HG03097 (cell line): Measurements from ENCODE around the gene KNDC1.
"Not testable (repeated sequence)": the region's sequence is repeated elsewhere in the genome, so short reads cannot be mapped to it uniquely, and the experiment has no call there.

Experiments used
- ATAC-seq: cut with Tn5 transposase; IDR thresholded peaks from one replicate; pipeline ENCODE4 v1.9.1; 2021; ENCODE audit not compliant: unreplicated experiment, low FRiP score

Gene KNDC1

GRCh38 chr10:133215586-133215985 lies 55.6 kb downstream of the KNDC1 start:
- no peak for ATAC-seq

- ATAC-seq = no peak
These were observed 56.8 kb downstream of the KNDC1 start for GRCh38 chr10:133216776-133217175.

- no peak for ATAC-seq
These were observed 58.0 kb downstream of the KNDC1 start for GRCh38 chr10:133217800-133218589.

DNA sequence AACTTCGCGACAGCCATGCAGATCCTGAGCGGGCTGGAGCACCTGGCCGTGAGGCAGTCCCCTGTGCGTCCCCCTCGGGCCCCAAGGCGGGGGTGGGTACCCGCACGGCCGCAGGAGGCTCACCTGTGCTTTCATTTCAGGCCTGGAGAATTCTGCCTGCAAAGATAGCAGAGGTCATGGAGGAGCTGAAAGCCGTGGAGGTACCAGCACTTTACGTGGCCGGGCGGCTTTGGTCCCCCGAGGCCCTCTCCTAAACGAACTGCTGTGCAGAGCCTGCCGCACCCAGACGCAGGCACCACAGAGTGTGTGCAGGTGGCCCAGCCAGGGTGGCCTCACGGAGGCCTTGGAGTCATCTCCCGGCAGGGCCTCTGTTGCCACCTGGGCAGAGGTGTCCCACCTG lies 58.9 kb downstream of the KNDC1 start:
- no peak for ATAC-seq

DNA sequence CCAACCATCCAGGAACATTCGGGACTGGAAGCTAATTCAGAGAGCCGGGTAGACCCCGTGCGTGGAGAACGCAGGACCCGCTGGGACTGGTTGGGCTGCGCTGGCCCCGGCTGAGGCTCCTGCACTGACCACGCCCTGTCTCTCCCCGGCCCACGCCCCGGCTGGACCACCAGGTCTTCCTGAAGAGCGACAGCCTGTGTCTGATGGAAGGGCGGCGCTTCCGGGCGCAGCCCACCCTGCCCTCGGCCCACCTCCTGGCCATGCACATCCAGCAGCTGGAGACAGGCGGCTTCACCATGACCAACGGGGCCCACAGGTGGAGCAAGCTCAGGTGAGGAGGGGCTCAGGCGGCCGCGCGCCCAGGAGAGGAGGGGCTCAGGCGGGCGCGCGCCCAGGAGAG lies 59.8 kb downstream of the KNDC1 start:
- ATAC-seq = no peak

DNA sequence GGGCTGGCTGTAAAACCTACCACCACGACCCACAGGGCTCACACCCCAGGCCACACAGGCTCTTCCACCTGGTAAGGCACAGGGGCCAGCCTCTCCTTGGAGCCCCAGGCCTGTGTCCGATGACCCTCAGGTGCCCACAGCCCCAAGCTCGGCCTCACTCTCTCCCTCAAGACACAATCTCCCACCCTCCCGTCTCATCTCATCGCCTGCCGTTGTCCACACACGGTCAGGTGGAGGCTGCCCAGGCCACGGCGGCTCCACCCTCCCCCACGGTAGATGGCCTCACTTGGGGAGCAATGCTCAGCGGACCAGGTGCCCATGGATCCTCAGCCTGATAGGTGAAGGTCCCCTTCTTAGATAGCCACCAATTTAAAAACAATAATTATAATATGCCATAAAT lies 61.3 kb downstream of the KNDC1 start:
- ATAC-seq = no peak

- ATAC-seq = not testable (repeated sequence)
These were observed 61.7 kb downstream of the KNDC1 start for GRCh38 chr10:133221756-133222155.

- no peak for ATAC-seq
These were observed 64.1 kb downstream of the KNDC1 start for GRCh38 chr10:133224076-133224475.

DNA sequence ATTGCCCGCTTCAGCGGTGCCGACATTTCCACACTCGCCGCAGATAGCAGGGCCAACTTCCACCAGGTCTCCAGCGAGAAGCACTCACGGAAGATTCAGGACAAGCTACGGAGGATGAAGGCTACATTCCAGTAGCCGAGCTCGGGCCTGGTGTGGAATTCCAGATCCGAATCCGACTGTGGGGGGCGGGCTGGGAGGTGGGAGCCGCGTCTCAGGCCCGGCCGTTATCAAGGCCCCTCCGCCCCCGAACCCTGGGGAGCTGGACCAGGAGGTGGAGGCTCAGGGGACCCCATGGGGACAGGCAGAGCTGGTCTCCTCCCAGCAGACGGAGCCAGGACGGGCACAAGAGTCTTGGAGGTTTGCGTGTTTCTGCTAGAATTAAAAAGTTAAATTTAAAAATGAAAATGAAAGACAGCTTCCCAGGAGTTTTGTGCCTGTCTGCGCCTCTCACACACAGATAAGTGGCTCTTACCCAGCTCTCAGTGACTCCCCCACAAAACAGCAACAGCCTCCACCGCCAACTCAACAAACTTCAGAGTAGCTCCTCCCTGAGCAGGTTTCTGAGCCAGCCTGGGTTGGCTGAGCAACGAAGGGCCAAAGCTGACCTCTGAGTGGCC lies 64.8 kb downstream of the KNDC1 start:
- no peak for ATAC-seq

GRCh38 chr10:133225707-133226191 lies 65.7 kb downstream of the KNDC1 start:
- no peak for ATAC-seq

- ATAC-seq = no peak
These were observed 66.3 kb downstream of the KNDC1 start for GRCh38 chr10:133226251-133226808.

DNA sequence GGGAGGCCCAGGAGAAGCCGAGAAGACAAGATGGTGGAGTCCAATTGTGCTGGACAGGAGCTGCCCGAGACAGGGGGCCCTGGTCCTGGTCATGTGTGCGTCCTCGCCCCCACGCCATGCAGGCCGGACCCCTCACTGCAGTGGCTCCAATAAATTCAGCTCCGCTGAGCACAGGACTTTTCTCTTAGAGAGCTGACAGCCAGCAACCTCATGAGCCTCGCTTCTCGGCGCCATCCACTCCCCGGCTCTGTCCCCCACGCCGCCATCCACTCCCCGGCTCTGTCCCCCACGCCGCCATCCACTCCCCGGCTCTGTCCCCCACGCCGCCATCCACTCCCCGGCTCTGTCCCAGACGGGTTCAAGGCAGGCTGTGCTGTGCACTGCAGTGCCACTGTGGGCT lies 67.2 kb downstream of the KNDC1 start:
- no peak for ATAC-seq

- no peak for ATAC-seq
These were observed 69.4 kb downstream of the KNDC1 start for GRCh38 chr10:133229265-133230043.

GRCh38 chr10:133230044-133230361 lies 70.0 kb downstream of the KNDC1 start, which contains the start of gene UTF1:
UTF1 (plus strand) TSS chr10:133230217; CDS start chr10:133230289, 72 bp downstream.
- ATAC-seq = no peak

DNA sequence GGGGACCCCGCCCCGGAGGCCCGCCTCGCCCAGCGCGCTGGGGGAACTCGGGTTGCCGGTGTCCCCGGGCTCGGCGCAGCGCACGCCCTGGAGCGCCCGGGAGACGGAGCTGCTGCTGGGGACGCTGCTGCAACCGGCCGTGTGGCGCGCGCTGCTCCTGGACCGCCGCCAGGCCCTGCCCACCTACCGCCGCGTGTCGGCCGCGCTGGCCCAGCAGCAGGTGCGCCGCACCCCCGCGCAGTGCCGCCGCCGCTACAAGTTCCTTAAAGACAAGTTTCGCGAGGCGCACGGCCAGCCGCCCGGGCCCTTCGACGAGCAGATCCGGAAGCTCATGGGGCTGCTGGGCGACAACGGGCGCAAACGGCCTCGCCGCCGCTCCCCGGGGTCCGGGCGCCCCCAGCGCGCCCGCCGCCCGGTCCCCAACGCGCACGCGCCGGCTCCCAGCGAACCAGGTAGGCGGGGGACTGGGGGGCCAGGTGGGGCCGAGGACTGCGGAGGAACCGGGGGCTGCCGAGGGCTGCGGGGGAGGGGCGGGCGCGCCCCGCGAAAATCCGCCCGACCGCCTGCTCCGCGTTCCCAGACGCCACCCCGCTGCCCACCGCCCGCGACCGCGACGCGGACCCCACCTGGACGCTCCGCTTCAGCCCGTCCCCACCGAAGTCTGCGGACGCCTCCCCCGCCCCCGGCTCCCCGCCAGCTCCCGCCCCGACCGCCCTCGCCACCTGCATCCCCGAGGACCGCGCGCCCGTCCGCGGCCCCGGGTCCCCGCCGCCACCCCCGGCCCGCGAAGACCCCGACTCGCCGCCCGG lies 70.6 kb downstream of the KNDC1 start:
- ATAC-seq = no peak

DNA sequence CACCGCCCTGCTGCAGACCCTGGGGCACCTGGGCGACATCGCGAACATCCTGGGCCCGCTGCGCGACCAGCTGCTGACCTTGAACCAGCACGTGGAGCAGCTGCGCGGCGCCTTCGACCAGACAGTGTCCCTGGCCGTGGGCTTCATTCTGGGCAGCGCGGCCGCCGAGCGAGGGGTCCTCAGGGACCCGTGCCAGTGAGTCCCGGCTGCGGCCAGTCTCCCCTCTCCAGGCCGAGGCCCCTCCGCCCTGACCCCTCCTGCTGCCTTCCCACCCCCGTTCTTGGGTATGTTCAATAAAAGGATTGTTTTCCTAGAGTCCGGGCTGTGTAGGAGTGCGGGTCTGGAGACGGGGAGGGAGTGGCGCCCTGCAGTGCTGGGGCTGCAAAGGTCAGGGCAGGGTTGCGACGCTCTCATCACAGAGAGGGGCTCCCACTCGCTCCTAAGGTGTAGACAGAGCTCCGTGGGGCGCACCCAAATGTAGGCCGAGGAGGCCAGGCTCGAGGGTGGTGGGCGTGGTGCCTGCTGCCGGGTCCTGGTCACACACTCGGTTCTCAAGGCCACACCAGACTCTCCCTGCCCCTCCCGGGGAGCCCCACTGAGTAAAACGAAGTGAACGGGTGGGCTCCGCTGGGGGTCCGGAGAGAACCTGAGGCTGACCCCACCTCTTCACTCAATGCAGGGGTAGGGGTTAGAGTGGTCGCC lies 71.4 kb downstream of the KNDC1 start:
- no peak for ATAC-seq

DNA sequence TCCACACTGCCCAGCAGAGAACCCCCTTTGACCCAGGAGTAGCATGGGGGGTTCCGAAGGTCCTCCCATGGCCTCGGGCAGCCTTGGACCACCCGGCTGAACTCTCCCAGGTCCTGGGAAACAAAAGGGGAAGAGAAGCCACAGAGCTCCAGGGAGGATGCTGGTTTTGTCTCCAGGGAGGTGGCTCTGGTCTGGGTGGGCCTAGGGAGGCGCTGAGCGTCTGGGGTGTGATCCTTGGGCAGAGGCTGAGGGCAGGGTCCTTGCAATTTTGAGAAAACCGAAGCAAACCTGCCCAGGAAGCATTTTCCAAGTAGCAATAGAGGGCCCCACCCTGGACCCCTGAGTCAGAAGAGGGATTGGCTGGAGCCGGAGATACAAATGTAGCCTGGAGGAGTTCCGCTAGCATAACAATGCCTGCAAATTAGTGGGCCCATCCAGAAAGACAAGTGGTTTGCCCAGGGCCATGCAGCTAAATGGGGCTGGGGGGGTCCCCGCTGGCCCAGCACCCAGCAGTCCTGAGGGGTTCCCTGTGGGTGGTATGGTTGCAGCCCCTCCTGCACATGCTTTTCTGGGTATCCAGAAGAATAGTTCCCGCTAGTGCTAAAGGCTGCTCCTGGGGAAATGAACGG lies 72.0 kb downstream of the KNDC1 start:
- ATAC-seq = no peak

DNA sequence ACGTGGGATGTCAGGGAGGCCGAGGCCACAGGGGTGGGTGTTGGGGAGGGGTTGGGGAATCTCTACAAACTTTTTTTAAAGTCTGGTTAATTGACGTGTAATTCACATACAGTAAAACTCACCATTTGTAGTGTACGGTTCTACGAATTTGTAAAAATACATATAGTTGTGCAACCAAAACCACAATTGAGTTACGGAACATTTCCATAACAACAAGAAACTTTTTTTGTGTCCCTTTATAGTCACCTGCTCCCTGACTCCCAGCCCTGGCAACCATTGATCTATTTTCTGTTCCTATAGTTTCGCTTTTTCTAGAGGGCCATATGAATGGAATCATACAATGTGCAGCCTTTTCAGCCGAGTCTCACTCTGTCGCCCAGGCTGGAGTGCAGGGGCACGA lies 74.8 kb downstream of the KNDC1 start:
- ATAC-seq = not testable (repeated sequence)

DNA sequence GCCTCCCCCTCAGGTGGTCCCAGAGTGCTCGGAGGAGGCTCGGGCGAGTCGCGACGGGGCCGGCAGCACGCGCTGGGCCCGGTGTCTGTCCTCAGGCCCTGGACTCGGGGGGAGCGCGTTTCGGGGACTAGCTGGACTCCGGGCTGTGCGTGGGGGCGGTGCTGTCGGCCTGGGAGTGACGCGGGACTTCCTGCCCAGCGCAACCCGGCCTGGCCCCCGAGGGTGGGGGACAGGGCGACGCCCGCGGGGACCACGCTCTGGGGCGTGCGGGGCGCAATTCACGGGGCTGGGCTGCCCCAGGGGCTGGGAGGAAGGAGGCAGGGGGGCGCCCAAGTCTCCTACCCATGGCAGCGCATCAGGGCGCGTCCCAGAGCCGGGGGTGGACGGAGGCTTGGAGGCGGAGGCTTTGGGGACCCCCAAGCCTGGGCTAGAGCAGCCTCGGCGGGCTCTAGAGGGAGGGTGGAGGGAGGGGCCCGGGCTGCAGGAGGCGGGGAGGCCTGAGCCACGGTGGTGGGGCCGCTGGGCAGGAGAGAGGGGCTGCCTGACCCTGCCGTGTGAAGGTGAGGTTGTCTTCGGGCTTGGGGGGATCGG lies 75.3 kb downstream of the KNDC1 start:
- no peak for ATAC-seq
